Suprapubic skin (tissue), 4 donors: Measurements from ENCODE around the gene BGN. TPM values are rescaled to one million over a fixed set of nuclear protein-coding genes. Genes with fewer than 3 reads are reported as not detected.

Experiments used
- DNase-seq, 2 donors: peaks; one replicate each; pipeline ENCODE4 v3.0.0-alpha.2; 2019; ENCODE audit warnings: low spot score in 2 of 2
- H3K27ac ChIP-seq: fragments of 200-600 bp; sonication (generic); one replicate; pipeline ENCODE4 v1.5.1; 2019
- H3K27me3 ChIP-seq: fragments of 200-600 bp; sonication (generic); one replicate; pipeline ENCODE4 v1.5.1; 2019
- H3K36me3 ChIP-seq: fragments of 200-600 bp; sonication (generic); one replicate; pipeline ENCODE4 v1.5.1; 2019
- H3K4me1 ChIP-seq: fragments of 200-600 bp; sonication (generic); one replicate; pipeline ENCODE4 v1.5.1; 2019
- H3K4me3 ChIP-seq: fragments of 200-600 bp; sonication (generic); one replicate; pipeline ENCODE4 v1.5.1; 2019; ENCODE audit warnings: mild to moderate bottlenecking
- H3K9me3 ChIP-seq: fragments of 200-600 bp; sonication (generic); one replicate; pipeline ENCODE4 v1.5.1; 2019
- CTCF ChIP-seq, 2 donors: fragments of 200-600 bp in 1 of 2; fragments of 450-650 bp in 1 of 2; sonication (generic) in 1 of 2; IDR thresholded peaks; one replicate each; pipeline ENCODE4 v1.5.1; 2016 to 2019; ENCODE audit warnings: antibody characterized with exemption in 2 of 2, mild to moderate bottlenecking in 1 of 2, moderate library complexity in 1 of 2
- EP300 ChIP-seq: sonication (generic); formaldehyde crosslinking; IDR thresholded peaks from one replicate; pipeline ENCODE4 v1.6.1; 2017; ENCODE audit warnings: antibody characterized with exemption
- POLR2A ChIP-seq, 2 donors: fragments of 450-650 bp; IDR thresholded peaks; one replicate each; pipeline ENCODE4 v1.6.1; 2017; ENCODE audit warnings: antibody characterized with exemption in 2 of 2, mild to moderate bottlenecking in 2 of 2, moderate library complexity in 2 of 2
- POLR2AphosphoS5 ChIP-seq, 3 donors: sonication (generic); formaldehyde crosslinking; IDR thresholded peaks; one replicate each; pipeline ENCODE4 v1.6.1; 2017; ENCODE audit warnings: antibody characterized with exemption in 3 of 3
- WGBS: methylation state at CpG from one replicate; pipeline ENCODE4 v1.1.5; 2018; 5-methylcytosine and 5-hydroxymethylcytosine counted together
- total RNA-seq, 4 donors: library from RNA; depleted of rRNA; stranded (reverse); fragments of >200 nt; gene quantifications; one replicate each; pipeline ENCODE4 v1.1.0, GENCODE V29; 2016

The BGN gene
- total RNA-seq, 4 donors from 2014 or later: 24.9 to 108 (median 67.3) TPM

- Histone ChIP-seq H3K27ac (no peak overlapping the region), H3K27me3 (no peaks in the 10 kb centered on the region), H3K9me3 (no peaks in the 10 kb centered on the region), H3K4me3 (no peak overlapping the region), H3K4me1 (peaks cover 53% of the 10 kb centered on the region), H3K36me3 (no peaks in the 10 kb centered on the region)
- TF ChIP-seq POLR2A (IDR thresholded peaks at IDR 0.05) (no peak), POLR2AphosphoS5 (IDR thresholded peaks at IDR 0.05) (no peak), EP300 (no peak), CTCF (IDR thresholded peaks at IDR 0.05) (no peak)
- WGBS: 64% methylated on average over 4 of the region's 10 CpGs
- no peak for DNase-seq
These were observed 3.3 kb upstream of the BGN start for GRCh38 chrX:153491351-153491914.

DNA sequence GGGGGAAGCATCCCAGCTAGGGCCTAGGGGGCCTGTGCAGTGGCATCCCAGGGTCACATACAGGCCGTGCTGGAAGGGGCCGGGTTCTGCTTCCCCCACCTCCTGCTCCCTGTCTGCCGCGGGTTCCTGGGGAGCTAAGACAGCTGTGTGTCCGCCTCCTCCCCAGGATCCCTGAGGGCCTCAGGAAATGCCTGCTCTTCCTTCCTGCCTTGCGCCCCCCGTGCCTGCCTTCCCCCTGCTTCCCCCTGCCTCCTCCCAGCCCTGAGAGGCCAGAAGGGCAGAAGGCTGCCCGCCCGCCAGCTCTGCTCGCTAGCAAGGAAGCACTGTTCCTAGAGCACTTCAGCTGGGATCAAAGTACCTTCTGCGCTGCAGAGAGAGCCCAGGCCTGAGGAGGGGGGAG, 2.9 kb upstream of the BGN start:
- WGBS: 64% methylated on average over 9 of the region's 11 CpGs
- H3K27me3 ChIP-seq: no peaks in the 10 kb centered on the region

DNA sequence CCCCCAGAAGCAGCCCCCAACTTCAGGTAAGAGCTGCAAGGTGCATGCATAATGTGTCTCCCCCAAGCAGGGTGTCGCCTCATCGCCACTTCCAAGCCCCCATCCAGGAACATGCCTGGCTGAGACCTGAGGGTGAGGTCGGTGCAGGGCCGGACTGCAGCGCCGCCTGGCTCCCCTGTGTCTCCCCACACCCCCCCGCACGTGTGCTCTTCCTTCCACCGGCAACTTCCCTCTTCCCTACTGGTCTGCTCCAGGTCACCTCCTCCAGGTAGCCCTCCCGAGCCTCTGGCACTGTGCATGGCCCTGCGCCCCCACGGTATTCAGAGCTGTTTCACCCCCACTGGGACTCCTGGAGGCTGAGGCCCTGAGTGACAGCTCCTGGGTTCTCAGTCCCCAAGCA, 2.2 kb upstream of the BGN start:
- no peak overlapping the region for H3K4me3 ChIP-seq
- H3K27me3 ChIP-seq: no peaks in the 10 kb centered on the region
- H3K27ac ChIP-seq: no peak overlapping the region
- H3K4me1 ChIP-seq: peaks cover 45% of the 10 kb centered on the region
- 79% methylated on average over 12 of the region's 12 CpGs for WGBS
- DNase-seq: no peak
- no peak for TF ChIP-seq POLR2AphosphoS5 (IDR thresholded peaks at IDR 0.05)
- no peak for TF ChIP-seq EP300
- no peaks in the 10 kb centered on the region for H3K9me3 ChIP-seq
- H3K36me3 ChIP-seq: no peaks in the 10 kb centered on the region

More for the DNA sequence above, 2.9 kb upstream of the BGN start:
- Histone ChIP-seq H3K36me3 (no peaks in the 10 kb centered on the region), H3K9me3 (no peaks in the 10 kb centered on the region), H3K4me1 (peaks cover 51% of the 10 kb centered on the region), H3K4me3 (no peak overlapping the region), H3K27ac (no peak overlapping the region)
- TF ChIP-seq POLR2A (IDR thresholded peaks at IDR 0.05): no peak
- no peak for TF ChIP-seq POLR2AphosphoS5 (IDR thresholded peaks at IDR 0.05)
- no peak for TF ChIP-seq EP300
- TF ChIP-seq CTCF (IDR thresholded peaks at IDR 0.05): no peak
- DNase-seq: no peak

- no peak for DNase-seq
- Histone ChIP-seq H3K4me1 (peaks cover 39% of the 10 kb centered on the region), H3K4me3 (no peak overlapping the region), H3K36me3 (no peaks in the 10 kb centered on the region), H3K27me3 (no peaks in the 10 kb centered on the region), H3K9me3 (no peaks in the 10 kb centered on the region), H3K27ac (no peak overlapping the region)
- TF ChIP-seq CTCF (IDR thresholded peaks at IDR 0.05): no peak
- no peak for TF ChIP-seq POLR2AphosphoS5 (IDR thresholded peaks at IDR 0.05)
- TF ChIP-seq POLR2A (IDR thresholded peaks at IDR 0.05): no peak
- no peak for TF ChIP-seq EP300
- 77% methylated on average over 11 of the region's 11 CpGs for WGBS
These were observed 1.7 kb upstream of the BGN start for GRCh38 chrX:153493085-153493484.

DNA sequence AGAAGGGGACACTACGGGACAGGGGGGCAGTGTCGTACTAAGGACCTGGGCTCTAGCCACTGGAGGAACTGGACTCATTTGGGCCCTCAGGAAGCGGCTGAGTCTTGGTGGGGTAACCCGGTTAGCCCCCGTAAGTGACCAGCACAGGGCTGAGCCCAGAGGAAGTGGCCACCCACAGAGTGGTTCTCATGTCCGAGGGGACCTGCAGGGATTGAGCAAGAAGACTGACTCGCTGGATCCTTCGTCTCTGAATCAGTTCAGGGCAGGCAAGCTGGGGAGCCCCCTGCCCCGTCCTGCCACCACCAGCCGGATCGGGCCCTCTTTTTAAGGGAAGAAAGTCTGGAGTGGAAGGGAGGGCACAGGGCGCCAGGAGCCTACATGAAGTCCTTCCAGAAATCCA, 719 bp upstream of the BGN start:
- Histone ChIP-seq H3K27ac (no peak overlapping the region), H3K27me3 (no peaks in the 10 kb centered on the region), H3K36me3 (no peaks in the 10 kb centered on the region), H3K4me3 (peak overlapping the region; percentile 36), H3K9me3 (no peaks in the 10 kb centered on the region), H3K4me1 (peaks cover 38% of the 10 kb centered on the region)
- no peak for TF ChIP-seq CTCF (IDR thresholded peaks at IDR 0.05)
- no peak for TF ChIP-seq POLR2AphosphoS5 (IDR thresholded peaks at IDR 0.05)
- no peak for TF ChIP-seq POLR2A (IDR thresholded peaks at IDR 0.05)
- no peak for DNase-seq
- 69% methylated on average over 5 of the region's 12 CpGs for WGBS

- 22% methylated on average over 17 of the region's 17 CpGs for WGBS
- TF ChIP-seq POLR2A (IDR thresholded peaks at IDR 0.05) (no peak), EP300 (no peak), POLR2AphosphoS5 (IDR thresholded peaks at IDR 0.05) (no peak), CTCF (IDR thresholded peaks at IDR 0.05) (no peak)
- H3K4me3 ChIP-seq: peak overlapping the region; percentile 36
- H3K27me3 ChIP-seq: no peaks in the 10 kb centered on the region
- H3K9me3 ChIP-seq: no peaks in the 10 kb centered on the region
- no peak for DNase-seq
- H3K36me3 ChIP-seq: no peaks in the 10 kb centered on the region
- H3K27ac ChIP-seq: no peak overlapping the region
- peaks cover 44% of the 10 kb centered on the region for H3K4me1 ChIP-seq
These were observed 577 bp downstream of the BGN start for GRCh38 chrX:153495362-153495751.
